Astrocyte (in vitro differentiated cells and primary cell): ENCODE data around the gene C2orf80. TPM values are rescaled to one million over a fixed set of nuclear protein-coding genes. Genes with fewer than 3 reads are reported as not detected.
A peak's percentile ranks its signal among the peaks of the same experiment; 100 is the strongest.

Source experiments
- DNase-seq: peaks from one replicate; pipeline ENCODE4 v3.0.0-alpha.2; 2010; ENCODE audit warnings: low read depth
- FAIRE-seq: peaks from 2 replicates; lab custom pipeline; 2011; peaks lifted over from hg19 to GRCh38; lab: Jason Lieb, UNC
- H2AFZ ChIP-seq: 2 replicates; pipeline ENCODE4 v1.6.0; 2012; ENCODE audit warnings: low read depth, low read length, inconsistent platforms
- H3K27ac ChIP-seq: 2 replicates; pipeline ENCODE4 v1.5.1; 2011; ENCODE audit warnings: low read depth, low read length, inconsistent platforms
- H3K27me3 ChIP-seq: 2 replicates; pipeline ENCODE4 v1.6.0; 2011; ENCODE audit warnings: low read length, inconsistent platforms; ENCODE audit not compliant: insufficient read depth
- H3K36me3 ChIP-seq: 2 replicates; pipeline ENCODE4 v1.5.1; 2011; ENCODE audit warnings: low read length, inconsistent platforms; ENCODE audit not compliant: insufficient read depth
- H3K4me1 ChIP-seq: 2 replicates; pipeline ENCODE4 v1.5.1; 2011; ENCODE audit warnings: low read length, inconsistent platforms; ENCODE audit not compliant: insufficient read depth
- H3K4me2 ChIP-seq: 2 replicates; pipeline ENCODE4 v1.6.0; 2012; ENCODE audit warnings: low read length, inconsistent platforms
- H3K4me3 ChIP-seq: 2 replicates; pipeline ENCODE4 v1.5.1; 2011; ENCODE audit warnings: low read depth, mild to moderate bottlenecking, low read length, inconsistent platforms; ENCODE audit not compliant: insufficient read depth
- H3K79me2 ChIP-seq: 2 replicates; pipeline ENCODE4 v1.6.0; 2012; ENCODE audit warnings: mild to moderate bottlenecking, low read length, inconsistent platforms; ENCODE audit not compliant: insufficient read depth
- H3K9ac ChIP-seq: 2 replicates; pipeline ENCODE4 v1.6.0; 2012; ENCODE audit warnings: mild to moderate bottlenecking, low read length, inconsistent platforms
- H3K9me3 ChIP-seq: 2 replicates; pipeline ENCODE4 v1.5.1; 2012; ENCODE audit warnings: low read depth, mild to moderate bottlenecking, low read length, inconsistent platforms; ENCODE audit not compliant: insufficient read depth
- H4K20me1 ChIP-seq: 2 replicates; pipeline ENCODE4 v1.6.0; 2012; ENCODE audit warnings: low read length, inconsistent platforms; ENCODE audit not compliant: insufficient read depth
- H3K27ac Mint-ChIP-seq: one replicate; pipeline ENCODE4 v1.8.0; 2021; ENCODE audit warnings: mild to moderate bottlenecking, mixed read lengths; ENCODE audit not compliant: unreplicated experiment
- H3K27me3 Mint-ChIP-seq: one replicate; pipeline ENCODE4 v1.8.0; 2021; ENCODE audit warnings: low read depth, mixed read lengths; ENCODE audit not compliant: unreplicated experiment
- H3K36me3 Mint-ChIP-seq: one replicate; pipeline ENCODE4 v1.8.0; 2021; ENCODE audit warnings: low read depth, mixed read lengths; ENCODE audit not compliant: unreplicated experiment
- H3K4me1 Mint-ChIP-seq: one replicate; pipeline ENCODE4 v1.8.0; 2021; ENCODE audit warnings: low read depth, mixed read lengths; ENCODE audit not compliant: unreplicated experiment
- H3K4me3 Mint-ChIP-seq: one replicate; pipeline ENCODE4 v1.8.0; 2021; ENCODE audit warnings: mild to moderate bottlenecking, moderate library complexity, mixed read lengths; ENCODE audit not compliant: unreplicated experiment
- H3K9me3 Mint-ChIP-seq: one replicate; pipeline ENCODE4 v1.8.0; 2021; ENCODE audit warnings: mild to moderate bottlenecking, mixed read lengths; ENCODE audit not compliant: unreplicated experiment
- CTCF ChIP-seq: IDR thresholded peaks from 2 replicates; pipeline ENCODE4 v1.5.1; 2011; ENCODE audit warnings: low read depth, mild to moderate bottlenecking, inconsistent platforms, low read length, moderate library complexity; ENCODE audit not compliant: insufficient read depth
- EZH2 ChIP-seq: IDR thresholded peaks from 2 replicates; pipeline ENCODE4 v1.6.1; 2012; ENCODE audit warnings: mild to moderate bottlenecking, low read length, inconsistent platforms; ENCODE audit not compliant: insufficient read depth
- total RNA-seq: library from RNA; stranded (reverse); gene quantifications from 2 replicates; pipeline ENCODE4 v1.2.1, GENCODE V29; 2021

The C2orf80 gene
- total RNA-seq, 1 donor from 2014 or later: not detected

DNA sequence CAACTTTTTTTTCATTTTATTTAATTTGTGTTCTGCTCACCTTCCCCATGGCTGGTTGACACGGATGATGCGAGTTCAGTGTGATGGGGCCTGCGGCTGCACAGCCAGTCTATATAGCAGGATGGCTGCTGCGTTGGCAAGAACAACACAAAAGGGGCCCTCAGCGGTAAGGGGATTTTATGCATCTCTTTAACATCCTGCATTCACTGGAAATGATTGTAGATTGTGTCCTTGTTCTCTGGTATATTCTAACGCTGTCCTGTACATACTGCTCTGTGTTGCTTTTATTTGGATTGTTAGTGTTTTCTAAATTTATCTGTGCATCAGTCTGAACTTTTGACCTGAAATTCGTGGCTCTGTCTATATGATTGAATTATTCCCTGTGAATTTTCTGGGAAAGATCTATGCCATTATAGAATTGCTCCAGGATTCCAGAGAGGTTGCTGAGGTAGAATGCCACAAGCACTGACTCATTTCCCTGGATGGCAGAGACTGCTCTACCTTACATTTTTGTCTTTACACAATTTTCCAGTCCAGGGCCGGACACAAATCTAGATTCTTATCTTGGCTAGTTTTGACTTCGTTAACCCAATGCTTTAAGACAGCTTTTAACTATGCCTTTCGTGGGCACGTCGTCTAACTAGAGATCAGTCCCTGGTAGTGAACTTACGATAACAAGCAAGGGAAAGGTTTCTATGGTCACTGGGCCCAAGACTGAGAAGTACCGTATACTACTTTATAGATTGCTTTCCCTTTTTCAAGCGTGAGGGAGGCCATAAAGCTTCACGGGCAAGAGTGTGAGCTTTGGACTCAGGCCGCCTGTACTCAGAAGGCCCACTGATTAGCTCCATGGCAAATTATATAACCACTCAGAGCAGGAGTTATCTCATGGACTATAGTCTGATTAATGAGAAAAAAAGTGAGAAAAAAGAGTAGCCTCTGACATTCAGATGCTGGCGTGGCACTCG lies 59.8 kb downstream of the C2orf80 start, which contains the start of gene CRYGC:
TSS of gene CRYGC (minus strand) at position 85 of the 968 bp plus-strand sequence. CDS start at position 49, 36 bp downstream.
- H3K4me2 ChIP-seq: peak within 1 kb of the TSS; percentile 44
- peak; percentile 26 for DNase-seq
- TF ChIP-seq CTCF: no peak
- no peak for TF ChIP-seq EZH2
- no peaks in the 10 kb centered on the region for H3K79me2 ChIP-seq
- Mint-ChIP-seq H3K4me1 (peaks cover 14% of the 10 kb centered on the region), H3K36me3 (no peaks in the 10 kb centered on the region), H3K9me3 (no peaks in the 10 kb centered on the region), H3K4me3 (no peak within 1 kb of the TSS), H3K27me3 (peaks cover 4% of the 10 kb centered on the region), H3K27ac (peak within 1 kb of the TSS; percentile 15)
- peaks cover 7% of the 10 kb centered on the region for H3K4me1 ChIP-seq
- H2AFZ ChIP-seq: peak within 1 kb of the TSS; percentile 9
- H3K27ac ChIP-seq: no peak within 1 kb of the TSS
- H3K4me3 ChIP-seq: no peak within 1 kb of the TSS
- H3K27me3 ChIP-seq: peaks cover 3% of the 10 kb centered on the region
- H3K9me3 ChIP-seq: no peaks in the 10 kb centered on the region
- H4K20me1 ChIP-seq: no peaks in the 10 kb centered on the region
- no peak for FAIRE-seq
- no peaks in the 10 kb centered on the region for H3K36me3 ChIP-seq
- H3K9ac ChIP-seq: no peak within 1 kb of the TSS

- TF ChIP-seq CTCF (no peak), EZH2 (no peak)
- Histone ChIP-seq H3K9me3 (no peaks in the 10 kb centered on the region), H3K9ac (no peak overlapping the region), H3K36me3 (no peaks in the 10 kb centered on the region), H3K79me2 (no peaks in the 10 kb centered on the region), H3K27me3 (peaks cover 10% of the 10 kb centered on the region), H3K27ac (no peak overlapping the region), H4K20me1 (no peaks in the 10 kb centered on the region), H3K4me1 (peaks cover 7% of the 10 kb centered on the region), H3K4me2 (no peak overlapping the region), H3K4me3 (no peak overlapping the region), H2AFZ (no peak overlapping the region)
- Mint-ChIP-seq H3K36me3 (no peaks in the 10 kb centered on the region), H3K4me1 (peaks cover 14% of the 10 kb centered on the region), H3K9me3 (no peaks in the 10 kb centered on the region), H3K27me3 (peaks cover 12% of the 10 kb centered on the region), H3K27ac (no peak overlapping the region), H3K4me3 (no peak overlapping the region)
- FAIRE-seq (no peak), DNase-seq (no peak)
These were observed 61.7 kb downstream of the C2orf80 start for GRCh38 chr2:208128136-208128535.

DNA sequence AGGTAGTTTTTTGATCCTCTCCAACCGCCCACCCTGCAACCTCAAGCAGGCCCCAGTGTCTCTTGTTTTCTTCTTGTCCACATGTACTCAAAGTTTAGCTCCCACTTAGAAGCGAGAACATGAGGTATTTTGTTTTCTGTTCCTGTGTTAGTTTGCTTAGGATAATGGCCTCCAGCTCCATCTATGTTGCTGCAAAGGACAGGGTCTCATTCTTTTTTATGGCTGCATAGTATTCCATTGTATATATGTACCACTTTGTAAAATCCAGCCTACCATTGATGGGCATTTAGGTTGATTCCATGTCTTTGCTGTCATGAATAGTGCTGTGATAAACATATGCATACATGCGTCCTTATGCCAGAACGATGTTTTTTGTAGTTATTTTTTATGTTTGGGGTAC lies 62.7 kb downstream of the C2orf80 start:
- peaks cover 7% of the 10 kb centered on the region for H3K4me1 ChIP-seq
- no peaks in the 10 kb centered on the region for H3K36me3 Mint-ChIP-seq
- no peak for TF ChIP-seq CTCF
- no peak for TF ChIP-seq EZH2
- H3K9ac ChIP-seq: no peak overlapping the region
- H3K27me3 ChIP-seq: peaks cover 10% of the 10 kb centered on the region
- no peak overlapping the region for H3K4me2 ChIP-seq
- no peak overlapping the region for H3K4me3 ChIP-seq
- FAIRE-seq (no peak), DNase-seq (no peak)
- H3K9me3 ChIP-seq: no peaks in the 10 kb centered on the region
- H3K79me2 ChIP-seq: no peaks in the 10 kb centered on the region
- H4K20me1 ChIP-seq: no peaks in the 10 kb centered on the region
- no peaks in the 10 kb centered on the region for H3K36me3 ChIP-seq
- H2AFZ ChIP-seq: no peak overlapping the region
- H3K27ac Mint-ChIP-seq: no peak overlapping the region
- H3K27ac ChIP-seq: no peak overlapping the region
- peaks cover 12% of the 10 kb centered on the region for H3K27me3 Mint-ChIP-seq
- peaks cover 14% of the 10 kb centered on the region for H3K4me1 Mint-ChIP-seq
- no peak overlapping the region for H3K4me3 Mint-ChIP-seq
- H3K9me3 Mint-ChIP-seq: no peaks in the 10 kb centered on the region
